Stimulated activated CD8-positive, alpha-beta memory T cell treated with anti-CD3 and anti-CD28 coated beads, Interleukin-7, amount 100 ng/mL, for 1 hour (primary cell): ENCODE results near the gene MCM10.

Experiments
- DNase-seq, 2 donors: peaks; one replicate each; pipeline ENCODE4 v3.0.0-alpha.2; 2020; ENCODE audit warnings: low read depth in 2 of 2

MCM10 gene

DNA sequence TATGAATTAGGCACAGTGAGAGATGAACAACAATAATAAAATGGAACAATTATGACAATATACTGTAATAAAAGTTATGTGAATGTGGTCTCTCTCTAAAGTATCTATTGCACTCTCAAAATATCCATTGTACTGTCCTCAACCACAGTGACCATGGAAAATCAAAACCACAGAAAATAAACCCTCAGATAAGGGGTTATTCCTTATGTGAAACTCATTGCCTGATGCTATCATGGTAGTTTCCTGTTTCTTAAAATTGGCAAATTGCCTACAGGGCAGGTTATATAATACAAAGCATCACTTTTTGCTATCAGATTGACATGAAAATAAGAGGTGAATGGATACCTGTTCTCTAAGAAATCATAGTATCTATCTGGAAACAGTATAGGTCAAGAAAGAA, 3.8 kb downstream of the MCM10 start:
- DNase-seq, result no peak

DNA sequence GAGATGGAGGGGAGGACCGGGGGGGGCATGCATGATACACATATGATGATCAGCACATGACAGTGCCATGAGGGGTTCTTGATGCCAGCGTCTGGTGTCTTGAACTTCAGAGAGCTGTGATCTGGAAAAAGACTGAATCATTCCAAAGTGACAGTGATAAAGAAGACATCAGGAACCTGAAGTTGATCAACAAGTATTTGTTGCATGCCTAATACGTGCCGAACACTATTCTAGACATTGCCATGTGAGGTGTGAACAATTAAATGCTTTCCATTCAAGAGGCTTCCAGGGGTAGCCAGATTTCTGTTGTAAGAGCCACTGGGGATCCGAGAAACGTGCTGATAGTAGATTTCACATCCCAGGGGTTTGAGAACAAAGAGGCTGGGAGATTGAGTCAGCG, 6.2 kb downstream of the MCM10 start:
- DNase-seq, result no peak

DNA sequence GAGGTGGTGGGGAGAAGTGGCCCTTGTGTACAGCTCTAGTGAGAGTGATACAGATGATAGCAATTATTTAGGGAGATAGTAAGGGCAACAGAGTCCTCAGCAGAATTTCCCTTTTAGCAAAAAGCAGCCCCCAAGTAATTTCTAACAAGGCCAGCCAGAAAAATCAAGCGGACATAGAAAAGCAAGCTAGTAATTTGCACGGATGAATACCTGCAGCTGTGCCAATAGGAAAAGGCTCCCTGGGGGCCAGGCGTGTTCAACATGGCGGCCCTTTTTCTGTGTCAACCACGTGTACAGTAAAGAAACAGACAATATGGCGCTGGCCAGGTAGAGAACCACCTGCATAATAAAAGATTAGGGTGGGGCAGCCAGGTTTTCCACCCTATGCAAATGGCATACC, 7.4 kb downstream of the MCM10 start:
- DNase-seq, result no peak

DNA sequence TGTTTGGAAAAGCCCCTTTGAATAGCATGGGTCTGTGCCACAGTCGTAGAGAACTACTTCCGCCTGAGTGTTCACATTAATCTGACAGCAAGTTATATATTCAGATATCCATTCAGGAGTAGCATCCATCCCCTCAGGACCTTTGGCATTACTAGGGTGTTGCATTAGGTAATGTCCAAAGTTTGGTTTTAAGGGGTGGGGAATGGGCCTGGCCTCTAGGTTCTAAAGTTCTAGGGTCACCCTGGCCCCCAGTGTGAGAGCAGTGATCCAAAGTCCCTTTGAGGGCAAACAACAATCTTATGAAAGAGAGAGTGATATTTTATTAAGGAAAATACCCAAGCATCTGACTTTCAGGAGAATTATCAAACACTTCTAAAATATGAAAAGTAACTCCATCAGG, 12.3 kb downstream of the MCM10 start:
- no peak for DNase-seq

DNA sequence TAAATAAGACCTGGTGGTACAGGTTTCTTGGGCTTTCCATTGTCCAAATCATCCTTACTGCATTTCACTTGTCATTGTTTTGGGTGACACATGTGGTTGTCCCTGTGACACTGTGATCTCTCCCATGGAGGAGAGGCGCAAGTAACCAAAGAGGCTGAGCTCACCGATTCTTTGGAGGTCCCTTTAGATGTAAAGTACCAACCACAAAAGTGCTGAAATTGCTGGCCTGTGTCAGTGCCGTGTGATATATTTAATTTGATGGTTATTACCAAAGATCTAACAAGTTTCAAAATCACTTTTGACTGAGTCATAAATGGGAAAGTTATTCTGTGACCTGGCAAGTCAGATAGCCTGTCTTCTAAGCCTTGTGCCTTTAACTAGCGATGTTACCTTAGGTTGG, 19.4 kb downstream of the MCM10 start:
- DNase-seq, result no peak

DNA sequence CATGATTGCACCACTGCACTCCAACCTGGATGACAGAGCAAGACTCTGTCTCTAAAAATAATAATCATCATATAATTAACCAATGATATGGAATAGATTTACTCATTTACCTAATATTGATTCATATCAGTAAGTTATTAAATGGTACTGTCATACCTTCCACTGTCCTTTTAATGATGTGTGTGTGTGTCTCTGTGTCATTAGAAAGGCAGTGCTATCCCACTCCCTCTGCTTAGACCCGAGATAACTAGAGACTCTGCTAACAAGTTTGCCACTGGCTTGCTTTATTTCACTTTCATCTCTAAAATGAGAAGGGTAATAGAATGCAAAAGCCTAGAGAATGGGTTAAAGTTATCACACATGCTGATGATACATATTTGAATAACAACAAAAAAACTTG, 21.1 kb downstream of the MCM10 start:
- DNase-seq, result no peak

DNA sequence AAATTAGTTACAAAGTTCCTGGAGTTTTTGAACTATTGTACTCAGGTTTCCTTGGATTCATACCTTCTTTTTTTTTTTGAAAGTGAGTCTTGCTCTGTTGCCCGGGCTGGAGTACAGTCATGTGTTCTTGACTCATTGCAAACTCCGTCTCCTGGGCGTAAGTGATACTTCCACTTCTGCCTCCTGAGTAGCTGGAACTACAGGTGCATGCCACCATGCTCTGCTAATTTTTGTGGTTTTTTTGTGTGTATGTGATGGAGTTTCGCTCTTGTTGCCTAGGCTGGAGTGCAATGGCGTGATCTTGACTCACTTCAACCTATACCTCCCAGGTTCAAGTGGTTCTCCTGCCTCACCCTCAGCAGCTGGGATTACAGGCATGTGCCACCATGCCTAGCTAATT, 22.3 kb downstream of the MCM10 start:
- no peak for DNase-seq

DNA sequence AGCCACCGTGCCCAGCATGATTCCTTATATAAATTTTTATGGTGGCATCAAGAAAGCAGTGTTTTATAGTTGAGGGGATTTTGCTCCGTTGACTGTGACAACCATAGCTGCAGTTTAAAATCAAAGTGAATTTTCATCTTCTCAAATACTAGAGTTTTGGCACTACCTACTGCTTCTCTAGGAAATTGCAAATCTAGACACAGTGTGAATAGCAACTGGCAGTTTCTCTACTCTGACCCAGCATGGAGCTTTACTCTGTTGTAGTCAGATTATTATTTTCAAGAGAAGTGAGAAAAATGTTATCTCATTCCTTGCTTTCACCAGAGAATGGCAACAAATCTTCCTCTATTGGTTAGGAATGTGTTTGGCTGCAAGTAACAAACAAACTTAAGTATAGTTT, 22.9 kb downstream of the MCM10 start:
- DNase-seq, result no peak

DNA sequence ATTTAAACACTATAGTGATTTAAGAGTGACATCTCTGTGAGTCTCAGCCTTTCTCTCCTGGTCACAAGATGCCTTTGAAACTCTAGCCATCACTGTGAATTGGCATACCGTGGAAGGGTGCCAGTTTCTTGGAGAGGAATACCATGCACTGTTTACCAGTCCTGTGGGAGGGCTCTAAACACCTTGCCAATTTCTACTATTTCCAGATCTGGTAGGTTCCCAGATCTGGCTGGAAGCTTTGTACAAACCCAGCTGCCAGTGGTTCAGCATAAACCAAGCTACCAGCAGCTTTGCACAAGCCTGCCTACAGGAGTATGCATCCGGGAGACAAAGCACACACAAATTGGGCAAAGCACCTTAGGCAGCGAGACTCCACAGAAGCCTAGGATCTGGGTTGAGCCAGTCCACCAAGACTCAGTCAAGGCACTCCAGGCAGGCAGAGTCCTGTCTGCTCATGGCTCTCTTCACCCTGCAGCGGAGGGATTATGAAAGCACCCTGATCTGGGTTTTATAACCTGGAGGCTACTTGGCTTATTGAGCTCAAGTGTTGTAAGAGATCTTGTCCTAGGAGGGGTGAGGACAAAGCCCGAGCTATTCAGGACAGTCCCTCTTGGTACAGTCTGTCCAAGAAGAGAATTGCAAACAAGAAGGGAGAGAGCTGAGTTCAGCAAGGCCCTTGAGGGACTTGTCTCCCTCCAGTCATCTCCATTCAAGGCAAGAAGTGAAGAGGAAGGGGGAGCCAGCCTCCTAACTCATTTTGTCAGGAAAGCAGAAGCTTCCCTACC, 23.6 kb downstream of the MCM10 start:
- DNase-seq, result no peak

DNA sequence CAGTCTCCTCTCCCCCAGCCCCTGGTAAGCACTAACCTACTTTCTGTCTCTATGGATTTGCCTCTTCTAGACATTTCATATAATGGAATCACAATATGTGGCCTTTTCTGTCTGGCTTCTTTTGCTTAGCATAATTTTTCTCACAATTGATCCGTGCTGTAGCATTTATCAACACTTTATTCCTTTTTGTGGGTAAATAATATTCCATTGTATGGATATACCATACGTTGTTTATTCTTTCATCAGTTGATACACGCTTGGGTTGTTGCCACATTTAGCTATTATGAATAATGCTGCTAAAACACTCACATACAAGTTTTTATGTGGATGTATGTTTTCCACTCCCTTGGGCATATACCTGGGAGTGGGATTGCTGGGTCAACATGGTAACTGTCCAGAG, 25.8 kb downstream of the MCM10 start:
- no peak for DNase-seq

DNA sequence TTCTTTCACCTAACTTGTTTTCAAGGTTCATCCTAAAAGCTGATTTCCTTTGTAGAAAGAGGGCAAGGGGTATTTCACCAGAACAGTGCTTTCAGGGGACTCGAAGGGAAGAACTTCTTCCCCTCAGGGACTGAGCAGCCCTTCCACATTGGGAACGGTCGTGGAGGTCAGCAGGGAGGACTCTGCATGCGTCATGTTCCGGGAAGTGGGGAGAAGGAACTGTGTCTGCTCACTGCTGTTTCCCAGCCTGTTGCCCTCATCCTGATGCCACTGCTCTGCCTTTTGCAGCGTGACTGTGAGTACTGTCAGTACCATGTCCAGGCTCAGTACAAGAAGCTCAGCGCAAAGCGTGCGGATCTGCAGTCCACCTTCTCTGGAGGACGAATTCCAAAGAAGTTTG, 27.2 kb downstream of the MCM10 start:
- DNase-seq, result no peak

DNA sequence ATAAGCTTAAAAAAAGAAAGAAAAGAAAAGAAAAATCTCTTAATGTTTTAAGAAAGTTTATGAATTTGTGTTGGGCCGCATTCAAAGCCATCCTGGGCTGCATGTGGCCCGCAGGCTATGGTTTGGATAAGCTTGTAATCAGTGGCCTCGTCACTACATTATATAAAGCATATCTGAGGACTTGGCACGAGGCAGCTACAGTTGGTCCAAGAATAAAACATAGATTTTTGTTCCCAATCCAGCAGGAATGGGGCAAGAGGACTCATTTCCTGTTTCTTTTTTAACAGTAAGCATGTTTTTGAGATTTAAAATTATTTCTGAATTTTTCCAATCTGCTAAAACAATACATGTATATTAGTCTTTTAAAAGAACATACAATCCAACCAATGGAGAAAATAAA, 28.6 kb downstream of the MCM10 start:
- no peak for DNase-seq

DNA sequence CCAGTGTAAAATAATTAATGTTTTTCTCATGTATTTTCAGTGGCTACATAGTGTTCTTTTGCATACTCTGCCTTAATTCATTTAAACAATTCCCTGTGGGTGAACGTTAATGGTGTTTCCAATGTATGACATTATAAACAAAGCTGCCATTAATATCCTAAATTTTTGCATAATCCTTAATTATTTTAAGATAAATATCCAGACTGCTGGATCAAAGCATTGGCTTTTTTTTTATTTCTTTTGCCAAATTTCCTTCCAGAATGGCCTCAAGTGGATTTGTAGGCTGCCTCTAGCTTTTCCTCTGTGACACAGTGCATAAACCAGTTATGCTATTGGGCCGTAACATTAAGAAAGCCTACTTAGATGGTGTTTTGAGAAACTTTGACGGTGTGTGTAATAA, 29.5 kb downstream of the MCM10 start:
- no peak for DNase-seq

DNA sequence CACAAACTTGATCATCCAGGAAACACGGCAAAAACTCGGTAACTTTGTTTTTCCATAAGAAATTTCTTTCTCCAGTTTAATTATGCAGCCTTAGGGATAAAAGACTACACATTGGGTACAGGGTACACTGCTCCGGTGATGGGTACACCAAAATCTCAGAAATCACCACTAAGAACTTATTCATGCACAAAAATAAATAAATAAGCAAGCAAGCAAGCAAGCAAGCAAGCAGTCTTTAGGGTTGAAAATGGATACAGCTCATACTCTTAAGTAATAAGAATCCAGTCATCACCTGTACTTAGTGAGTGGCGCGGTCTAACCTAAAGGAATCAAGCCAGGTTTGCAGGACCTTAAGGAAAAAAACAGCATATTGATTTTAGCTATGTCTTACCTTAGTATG, 30.0 kb downstream of the MCM10 start:
- no peak for DNase-seq

DNA sequence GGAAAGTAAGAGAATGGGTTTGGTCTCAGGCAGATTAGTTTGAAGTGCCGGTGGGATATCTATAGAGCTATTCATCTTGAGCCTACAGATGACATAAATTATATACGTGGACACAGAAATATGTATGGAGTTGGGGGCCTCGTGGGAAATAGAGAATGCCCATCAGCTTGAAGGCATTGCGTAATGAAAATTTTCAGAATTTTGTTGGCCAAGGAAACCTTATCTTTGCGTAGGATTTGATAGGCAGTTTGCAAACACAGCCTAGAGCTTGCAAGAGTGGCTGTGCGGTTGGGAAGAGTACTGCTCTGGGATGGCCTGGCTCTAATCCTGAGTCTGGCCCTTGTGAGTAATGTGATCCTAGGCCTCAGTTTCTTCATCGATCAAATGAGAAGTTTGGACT, 32.3 kb downstream of the MCM10 start:
- DNase-seq, result no peak

DNA sequence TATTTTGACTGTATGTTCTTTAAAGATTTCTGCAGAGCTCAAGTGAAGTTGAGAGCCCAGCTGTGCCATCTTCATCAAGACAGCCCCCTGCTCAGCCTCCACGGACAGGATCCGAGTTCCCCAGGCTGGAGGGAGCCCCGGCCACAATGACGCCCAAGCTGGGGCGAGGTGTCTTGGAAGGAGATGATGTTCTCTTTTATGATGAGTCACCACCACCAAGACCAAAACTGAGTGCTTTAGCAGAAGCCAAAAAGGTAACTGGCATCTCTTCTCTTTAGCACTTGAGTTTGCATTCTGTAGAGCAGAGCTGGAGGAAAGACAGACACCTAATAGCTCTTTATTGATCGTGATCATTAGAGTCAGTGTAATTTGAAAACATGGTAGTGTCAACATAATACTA, 33.7 kb downstream of the MCM10 start:
- DNase-seq, result no peak

DNA sequence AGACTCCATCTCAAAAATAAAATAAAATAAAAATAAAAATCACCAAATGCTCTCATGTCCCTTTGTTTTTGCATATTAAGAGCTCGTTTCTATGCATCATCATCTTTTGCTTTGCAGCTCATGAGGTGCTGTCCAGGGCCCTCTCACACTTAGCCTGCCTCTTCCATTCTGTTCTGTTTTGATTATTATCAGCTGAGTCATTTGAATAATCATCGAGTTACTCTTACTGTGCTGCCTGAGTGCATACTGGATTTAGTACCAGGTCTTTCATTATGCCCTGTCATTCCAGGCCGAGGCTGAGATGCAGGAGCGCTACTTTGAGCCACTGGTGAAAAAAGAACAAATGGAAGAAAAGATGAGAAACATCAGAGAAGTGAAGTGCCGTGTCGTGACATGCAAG, 39.8 kb downstream of the MCM10 start:
- no peak for DNase-seq

DNA sequence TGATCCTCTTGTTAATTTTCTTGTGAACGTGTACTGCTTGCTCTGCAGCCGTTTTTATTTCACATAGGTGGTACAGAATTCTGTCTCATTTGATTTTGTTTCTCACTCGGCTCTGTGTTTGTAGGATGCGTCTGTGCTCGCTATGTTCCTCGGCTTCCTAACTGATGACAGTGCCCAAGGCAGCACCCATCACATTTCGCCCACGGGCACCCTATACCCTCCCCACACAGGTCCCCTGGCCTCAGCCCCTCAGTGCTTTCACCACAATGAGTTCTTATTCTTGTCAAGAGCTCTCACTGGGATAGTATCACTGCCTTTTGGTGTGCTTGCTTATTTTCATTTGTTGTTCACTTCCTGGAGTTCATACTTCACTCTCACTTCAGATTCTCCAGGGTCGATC, 44.7 kb downstream of the MCM10 start:
- no peak for DNase-seq

DNA sequence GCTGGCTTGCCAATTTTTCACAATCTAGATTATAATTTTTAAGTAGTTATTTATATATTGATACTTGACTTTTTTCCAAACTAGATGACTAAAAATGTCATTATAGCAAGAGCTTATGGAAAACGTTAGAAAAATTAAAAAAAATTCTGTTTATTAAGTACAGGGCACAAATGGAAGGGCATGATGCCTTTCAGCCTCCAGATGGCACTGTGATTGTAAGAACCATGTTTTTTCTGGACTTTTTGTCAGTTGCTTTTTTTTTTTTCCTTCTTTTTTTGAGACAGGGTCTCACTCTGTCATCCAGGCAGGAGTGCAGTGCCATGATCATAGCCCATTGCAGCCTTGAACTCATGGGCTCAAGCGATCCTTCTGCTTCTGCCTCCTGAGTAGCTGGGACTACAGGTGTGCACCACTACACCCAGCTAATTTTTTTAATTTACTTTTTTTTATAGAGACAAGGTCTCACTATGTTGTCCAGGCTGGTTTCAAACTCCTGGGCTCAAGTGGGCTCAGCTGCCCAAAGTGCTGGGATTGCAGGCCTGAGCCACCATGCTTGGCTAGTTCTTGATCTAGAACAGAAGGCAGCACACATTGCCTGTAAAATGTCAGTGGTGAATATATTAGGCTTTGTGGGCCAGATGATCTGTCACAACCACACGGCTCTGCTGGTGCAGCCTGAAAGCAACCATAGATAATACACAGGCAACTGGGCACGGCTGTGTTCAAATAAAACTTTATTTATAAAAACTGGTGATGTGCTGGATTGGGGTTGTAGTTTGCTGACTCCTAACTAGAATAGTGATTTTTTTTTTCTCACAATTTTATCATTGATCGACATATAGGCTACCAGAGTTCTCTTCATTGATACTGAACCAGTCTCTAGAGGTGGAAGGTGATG, 45.4 kb downstream of the MCM10 start:
- DNase-seq, result no peak

DNA sequence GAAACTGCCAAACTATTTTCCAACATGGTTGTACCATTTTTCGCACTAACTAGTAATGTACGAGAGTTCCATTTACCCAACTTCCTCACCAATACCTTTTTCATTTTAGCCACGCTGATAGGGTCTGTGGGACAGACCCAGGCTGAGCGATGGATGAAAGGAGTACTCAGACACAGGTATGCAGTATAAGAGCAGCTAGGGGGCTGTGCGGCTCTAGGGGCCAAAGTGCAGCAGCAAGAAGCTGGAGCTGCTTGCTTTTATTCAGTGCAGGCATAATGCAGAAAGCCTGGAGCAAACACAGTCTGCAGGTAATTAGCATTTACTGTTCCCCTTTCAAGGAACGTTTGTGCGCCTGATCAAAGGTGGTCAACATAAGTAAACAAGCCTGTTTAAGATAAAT, 51.8 kb downstream of the MCM10 start:
- DNase-seq, result no peak

DNA sequence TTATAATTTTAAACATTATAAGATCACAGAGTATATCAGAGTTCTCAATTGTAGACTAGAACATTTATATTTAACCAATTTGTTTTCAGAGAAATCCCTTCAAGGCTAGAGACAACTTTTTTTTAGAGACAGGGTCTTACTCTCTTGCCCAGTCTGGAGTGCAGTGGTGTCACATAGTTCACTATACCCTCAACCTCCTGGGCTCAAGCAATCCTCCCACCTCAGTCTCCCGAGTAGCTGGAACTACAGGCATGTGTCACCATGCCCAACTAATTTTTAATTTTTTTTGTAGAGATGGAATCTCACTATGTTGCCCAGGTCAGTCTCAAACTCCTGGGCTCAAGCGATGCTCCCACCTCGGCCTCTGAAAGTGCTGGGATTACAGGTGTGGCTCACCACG, 57.5 kb downstream of the MCM10 start:
- no peak for DNase-seq

DNA sequence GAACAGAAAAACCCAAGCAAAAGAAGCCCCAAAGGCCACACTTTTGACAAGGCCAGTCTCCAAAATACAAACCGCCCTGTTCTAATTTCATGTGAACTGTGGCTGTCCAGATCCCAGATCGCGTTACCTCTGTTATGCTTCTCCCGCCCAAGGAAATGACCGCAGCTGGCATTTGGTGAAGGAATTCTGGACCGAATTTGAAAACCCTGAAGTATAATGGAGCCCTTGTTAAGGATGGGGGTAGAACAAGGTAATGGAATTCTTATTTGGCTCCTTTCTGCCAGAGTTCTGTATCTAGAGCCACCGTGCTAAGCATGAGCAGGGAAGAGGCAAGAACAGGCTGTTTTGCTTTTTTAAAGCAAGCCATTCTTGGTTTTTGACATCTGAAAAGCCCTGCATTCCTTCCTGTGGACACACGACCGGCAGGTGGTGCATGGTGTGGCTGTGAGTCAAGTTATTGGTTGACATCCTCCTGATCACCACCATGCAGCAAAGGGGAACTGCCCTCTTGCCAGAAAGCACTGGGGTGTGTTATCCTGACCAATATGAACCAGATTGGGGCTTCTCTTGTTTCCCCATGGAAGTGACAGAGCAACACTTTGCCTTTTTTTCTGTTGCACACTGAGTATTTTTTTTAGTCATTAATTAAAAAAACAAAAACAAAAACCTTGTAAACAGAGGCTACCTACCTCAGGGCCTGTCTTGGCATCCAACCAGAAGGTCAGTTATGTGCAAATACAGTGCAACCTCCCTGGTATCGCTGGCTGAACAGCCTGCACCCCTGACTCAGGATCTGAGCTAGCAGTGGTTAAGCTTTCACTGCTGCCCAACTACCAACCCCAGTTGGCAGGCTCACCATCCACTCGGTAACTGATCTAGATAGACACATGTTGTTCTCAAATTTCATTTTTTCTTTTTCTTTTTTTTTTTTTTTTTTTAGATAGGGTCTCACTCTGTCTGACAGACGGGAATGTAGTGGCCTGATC, 58.6 kb downstream of the MCM10 start:
- DNase-seq, result no peak
